Measurements from ENCODE around the gene NNMT. TPM values are rescaled to one million over a fixed set of nuclear protein-coding genes. Genes with fewer than 3 reads are reported as not detected.
A peak's percentile ranks its signal among the peaks of the same experiment; 100 is the strongest.

Gene NNMT
- total RNA-seq, 1 donor from 2014 or later = 330 TPM

GRCh38 chr11:114350022-114350421 lies 53.8 kb downstream of the NNMT start:
- DNase-seq = no peak

- DNase-seq = no peak
Measured at GRCh38 chr11:114353443-114353842, 57.2 kb downstream of the NNMT start.

GRCh38 chr11:114354076-114354475 lies 57.9 kb downstream of the NNMT start:
- DNase-seq = peak; percentile 58

- no peak for DNase-seq
Measured at GRCh38 chr11:114358716-114359115, 62.5 kb downstream of the NNMT start.

GRCh38 chr11:114359342-114359741 lies 63.1 kb downstream of the NNMT start:
- DNase-seq = no peak

- DNase-seq = no peak
Measured at GRCh38 chr11:114362326-114362725, 66.1 kb downstream of the NNMT start.

- DNase-seq = no peak
Measured at GRCh38 chr11:114362958-114363357, 66.8 kb downstream of the NNMT start.

Other genes starting within 250 kb of the NNMT start
- gene ZBTB16, start 236.7 kb upstream of the NNMT start, total RNA-seq = 23.1 and 34.7 TPM in 2 replicates
- 3.6 and 3.7 TPM in 2 replicates for gene C11orf71, start 104.1 kb downstream of the NNMT start, total RNA-seq
- 32.2 and 69.9 TPM in 2 replicates for gene RBM7, start 104.3 kb downstream of the NNMT start, total RNA-seq
- gene REXO2, start 143.1 kb downstream of the NNMT start, total RNA-seq = 127 and 169 TPM in 2 replicates